Pancreas (tissue), 10 donors: ENCODE measurements around the gene SLC5A10. TPM values are rescaled to one million over a fixed set of nuclear protein-coding genes. Genes with fewer than 3 reads are reported as not detected.

Source experiments
- ATAC-seq, 4 donors: fragments of 200-7000 bp; cut with Tn5 transposase; one replicate each; pipeline versions ENCODE4 v1.8.0 to v1.9.1; 2020; ENCODE audit warnings: mild to moderate bottlenecking in 4 of 4, moderate library complexity in 4 of 4
- DNase-seq, 6 donors: peaks; one replicate each; pipeline ENCODE4 v3.0.0-alpha.2; 2020
- FAIRE-seq: peaks from 2 replicates; lab custom pipeline; 2012; peaks lifted over from hg19 to GRCh38; lab: Jason Lieb, UNC
- H3K27ac ChIP-seq, 4 donors: fragments of 200-600 bp; sonication (generic); 1 replicate in 3 of 4; 2 replicates in 1 of 4; pipeline versions ENCODE4 v1.5.0 to v1.8.0; 2020
- H3K27me3 ChIP-seq, 4 donors: fragments of 200-600 bp; one replicate each; pipeline ENCODE4 v1.8.0; 2021
- H3K36me3 ChIP-seq, 3 donors: fragments of 200-600 bp; sonication (generic) in 1 of 3; one replicate each; pipeline versions ENCODE4 v1.5.0 to v1.8.0; 2020 to 2021
- H3K4me1 ChIP-seq, 3 donors: fragments of 200-600 bp; one replicate each; pipeline ENCODE4 v1.8.0; 2021
- H3K4me3 ChIP-seq, 4 donors: fragments of 200-600 bp; sonication (generic) in 2 of 4; one replicate each; pipeline versions ENCODE4 v1.5.0 to v1.8.0; 2020 to 2021
- H3K9me3 ChIP-seq, 4 donors: fragments of 200-600 bp; one replicate each; pipeline ENCODE4 v1.8.0; 2021
- WGBS, 2 donors: extraction: QIAGEN DNeasy Blood & Tissue Kit; methylation state at CpG; one replicate each; pipeline ENCODE4 v1.1.7; 2013; 5-methylcytosine and 5-hydroxymethylcytosine counted together
- intact Hi-C, 3 donors: fragments of 100-400 bp; cut with DNase I; formaldehyde crosslinking; loops; one replicate each; pipeline versions ENCODE4 v1.11.1 to v1.14.2; 2022
- polyA plus RNA-seq, 2 donors: library from polyadenylated mRNA; stranded (reverse); fragments of 200-250 nt; gene quantifications; one replicate each; pipeline ENCODE4 v1.2.3, GENCODE V29; 2013
- total RNA-seq, 6 donors: library from RNA; stranded (reverse); fragmentation: NEBNext Ultra II Directional in 4 of 6; extraction: Animal tissue kit (Norgen Biotek cat#: 25700) in 4 of 6; gene quantifications; one replicate each; pipeline versions ENCODE4 v1.2.1 to v1.2.4, GENCODE V29; 2021 to 2023
- TF ChIP-seq, protein P1 (sequence below), 4 donors: fragments of 200-600 bp; sonication (generic) in 3 of 4; IDR thresholded peaks; one replicate each; pipeline versions ENCODE4 v1.5.0 to v1.8.0; 2021; ENCODE audit warnings: antibody characterized with exemption in 4 of 4
- donor health status: healthy with polysubstance abuse.
- donor health status: DM: no; HTN: no; CAD: no; lungs with moderate emphysema.
- donor health status: DM: no; HTN: no; CAD: no.
- donor health status: control.
- donor health status: control.
- donor health status: Bipolar disorder and iron deficiency.
- donor health status: DM: yes; HTN: yes; CAD: no.
- donor health status: DM: no; HTN: no; CAD: no.
- donor health status: DM: no; HTN: no; CAD: no.
- donor health status: DM: yes; HTN: yes; CAD: no.

The SLC5A10 gene
- total and polyA plus RNA-seq, 8 donors: 0.02 TPM; not detected in 7

DNA sequence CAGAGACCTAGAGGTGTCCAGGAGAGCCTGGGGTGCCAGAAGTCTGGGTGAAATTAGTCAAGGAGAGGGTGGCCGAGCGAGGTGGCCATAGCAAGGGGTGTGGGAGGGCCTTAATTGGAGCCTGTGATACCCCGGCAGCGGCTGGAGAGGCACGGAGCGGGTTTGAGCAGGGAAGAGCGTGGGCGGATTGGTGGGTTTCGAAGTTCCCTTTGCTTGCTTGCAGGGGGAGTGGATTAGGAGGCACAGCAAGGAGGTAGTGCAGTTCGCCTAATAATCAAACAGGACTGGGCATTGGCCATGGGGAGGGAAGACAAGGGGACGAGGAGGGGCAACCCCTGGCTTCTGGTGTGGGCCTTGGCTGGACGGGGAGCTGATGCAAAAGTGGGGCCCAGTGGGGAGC is 58.0 kb downstream of the SLC5A10 start:
- ATAC-seq (no peak), FAIRE-seq (no peak), DNase-seq (peak in 2 of 6 donors; percentile 7 to 36)
- H3K4me3 ChIP-seq: no peak overlapping the region
- no peaks in the 10 kb centered on the region for H3K36me3 ChIP-seq
- 89 to 96% methylated on average over 12 of the region's 12 CpGs for WGBS, 2 donors
- H3K27me3 ChIP-seq: no peaks in the 10 kb centered on the region
- intact Hi-C loops: no loop called here
- H3K9me3 ChIP-seq: no peaks in the 10 kb centered on the region
- H3K27ac ChIP-seq: no peak overlapping the region
- TF ChIP-seq, protein P1, sequence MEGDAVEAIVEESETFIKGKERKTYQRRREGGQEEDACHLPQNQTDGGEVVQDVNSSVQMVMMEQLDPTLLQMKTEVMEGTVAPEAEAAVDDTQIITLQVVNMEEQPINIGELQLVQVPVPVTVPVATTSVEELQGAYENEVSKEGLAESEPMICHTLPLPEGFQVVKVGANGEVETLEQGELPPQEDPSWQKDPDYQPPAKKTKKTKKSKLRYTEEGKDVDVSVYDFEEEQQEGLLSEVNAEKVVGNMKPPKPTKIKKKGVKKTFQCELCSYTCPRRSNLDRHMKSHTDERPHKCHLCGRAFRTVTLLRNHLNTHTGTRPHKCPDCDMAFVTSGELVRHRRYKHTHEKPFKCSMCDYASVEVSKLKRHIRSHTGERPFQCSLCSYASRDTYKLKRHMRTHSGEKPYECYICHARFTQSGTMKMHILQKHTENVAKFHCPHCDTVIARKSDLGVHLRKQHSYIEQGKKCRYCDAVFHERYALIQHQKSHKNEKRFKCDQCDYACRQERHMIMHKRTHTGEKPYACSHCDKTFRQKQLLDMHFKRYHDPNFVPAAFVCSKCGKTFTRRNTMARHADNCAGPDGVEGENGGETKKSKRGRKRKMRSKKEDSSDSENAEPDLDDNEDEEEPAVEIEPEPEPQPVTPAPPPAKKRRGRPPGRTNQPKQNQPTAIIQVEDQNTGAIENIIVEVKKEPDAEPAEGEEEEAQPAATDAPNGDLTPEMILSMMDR (IDR thresholded peaks at IDR 0.05): no peak
- H3K4me1 ChIP-seq: peaks cover 0 to 2% (median 0%) of the 10 kb centered on the region in 3 donors

DNA sequence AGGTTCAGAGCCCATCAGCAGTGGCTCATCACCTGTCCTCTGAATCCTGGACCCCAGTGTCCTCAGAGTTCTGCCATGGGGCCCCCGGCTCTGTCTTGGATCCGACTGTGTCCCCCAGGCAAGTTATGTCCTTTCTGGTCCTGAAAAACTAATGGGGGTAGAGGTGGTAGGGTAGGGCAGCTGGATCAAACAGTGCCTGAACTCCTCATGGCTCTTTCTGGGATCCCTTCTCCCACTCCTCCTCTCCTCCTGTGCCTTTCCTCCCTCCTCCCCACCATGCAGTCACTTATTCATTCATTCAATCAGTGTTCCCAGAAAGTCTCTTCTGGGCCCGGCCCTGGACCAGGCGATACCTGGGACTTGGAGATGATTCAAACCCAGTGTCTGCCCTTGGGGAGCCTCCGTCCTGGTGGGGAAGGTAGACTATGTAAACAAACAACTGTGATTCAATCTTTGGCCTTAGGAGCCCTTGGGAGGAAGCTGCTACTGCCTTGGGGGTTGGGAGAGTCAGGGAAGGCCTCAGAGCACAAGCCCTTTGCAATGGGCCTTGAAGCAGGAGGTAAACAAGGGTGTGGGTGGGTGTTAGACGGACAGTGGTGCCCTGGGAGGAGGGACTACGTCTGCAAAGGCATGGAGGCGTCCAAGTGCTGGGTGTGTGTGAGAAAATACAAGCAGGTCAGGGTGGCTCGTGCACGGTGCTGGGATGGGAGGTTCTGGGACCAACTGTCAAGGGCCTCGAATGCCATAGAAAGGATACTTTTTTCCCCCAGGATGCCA is 59.0 kb downstream of the SLC5A10 start:
- TF ChIP-seq, protein P1 (IDR thresholded peaks at IDR 0.05): no peak
- DNase-seq (peak in 2 of 6 donors; percentile 8 to 25), ATAC-seq (peak in 2 of 4 donors; percentile 12 to 23), FAIRE-seq (no peak)
- H3K4me1 ChIP-seq: no peaks in the 10 kb centered on the region
- H3K27ac ChIP-seq: no peak overlapping the region
- intact Hi-C loops: no loop called here
- 61 to 66% methylated on average over 11 of the region's 11 CpGs for WGBS, 2 donors
- no peak overlapping the region for H3K4me3 ChIP-seq
- H3K9me3 ChIP-seq: no peaks in the 10 kb centered on the region
- H3K36me3 ChIP-seq: no peaks in the 10 kb centered on the region
- no peaks in the 10 kb centered on the region for H3K27me3 ChIP-seq

DNA sequence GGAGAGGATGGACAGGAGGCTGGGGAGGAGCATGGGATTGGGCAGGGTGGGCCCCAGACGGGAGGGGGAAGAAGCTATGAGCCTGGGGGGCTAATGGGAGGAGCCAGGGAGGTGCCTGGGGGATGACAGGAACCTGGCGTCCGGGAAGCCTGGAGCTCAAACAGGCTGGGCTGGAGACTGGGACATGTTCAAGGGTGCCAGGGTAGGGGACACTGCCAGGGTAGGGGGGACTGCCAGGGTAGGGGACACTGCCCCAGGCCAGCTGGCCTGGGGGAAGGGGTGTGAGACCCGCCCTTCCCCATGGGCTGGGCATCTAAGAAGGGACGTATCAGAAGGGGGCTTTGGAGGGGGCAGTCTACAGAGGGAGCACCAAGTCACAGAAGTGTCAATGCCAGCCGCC is 59.6 kb downstream of the SLC5A10 start:
- H3K4me3 ChIP-seq: no peak overlapping the region
- intact Hi-C loops: no loop called here
- DNase-seq (peak in 2 of 6 donors; percentile 15 to 32), FAIRE-seq (no peak), ATAC-seq (no peak)
- WGBS, 2 donors: 72 to 82% methylated on average over 6 of the region's 6 CpGs
- H3K4me1 ChIP-seq: no peaks in the 10 kb centered on the region
- no peak overlapping the region for H3K27ac ChIP-seq
- H3K27me3 ChIP-seq: no peaks in the 10 kb centered on the region
- no peaks in the 10 kb centered on the region for H3K36me3 ChIP-seq
- TF ChIP-seq, protein P1 (IDR thresholded peaks at IDR 0.05): no peak
- H3K9me3 ChIP-seq: no peaks in the 10 kb centered on the region

DNA sequence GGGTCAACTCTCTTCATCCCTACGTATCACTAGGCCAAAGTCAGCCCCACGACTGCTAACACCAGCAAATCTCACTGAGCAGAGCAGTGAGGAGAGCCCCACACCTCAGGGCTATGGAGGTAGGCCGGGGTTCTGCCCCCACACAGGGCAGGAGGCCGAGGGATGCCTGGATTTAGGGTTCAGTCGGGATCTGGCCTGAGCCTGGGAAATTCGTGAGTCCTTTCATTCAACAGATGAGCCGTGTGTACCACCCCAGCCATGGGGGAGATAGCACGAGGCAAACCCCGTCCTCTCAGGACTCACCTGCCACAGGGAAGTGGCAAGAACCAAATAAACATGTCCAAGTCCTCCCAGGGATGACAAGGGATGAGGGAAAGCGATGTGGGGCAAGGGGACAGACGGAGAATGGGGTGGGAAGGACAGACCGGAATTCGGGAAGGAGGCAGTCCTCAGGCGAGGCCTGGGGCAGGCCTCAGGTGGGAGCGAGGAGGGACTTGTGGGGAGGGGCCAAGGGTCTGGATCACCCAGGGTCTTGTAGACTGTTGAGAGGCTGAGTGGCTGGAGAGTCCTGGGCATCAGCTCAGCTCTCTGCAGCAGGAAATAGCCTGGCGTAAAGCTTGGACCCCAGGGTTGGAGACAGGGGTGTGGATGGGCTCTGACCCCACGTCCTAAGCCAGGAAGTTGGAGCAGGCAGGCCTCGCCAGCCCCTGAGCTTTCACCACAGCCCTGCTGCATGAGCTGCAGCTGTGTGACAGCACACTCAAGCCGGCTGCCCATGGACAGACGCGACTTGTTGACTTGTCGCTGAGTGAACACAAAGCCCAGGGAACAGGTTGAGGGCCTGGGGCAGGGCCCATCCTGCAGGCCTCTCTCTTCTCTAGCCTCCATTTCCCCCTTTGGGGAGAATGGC is 60.5 kb downstream of the SLC5A10 start:
- FAIRE-seq (no peak), DNase-seq (peak in 2 of 6 donors; percentile 13 to 37), ATAC-seq (no peak)
- no peak overlapping the region for H3K27ac ChIP-seq
- no peaks in the 10 kb centered on the region for H3K36me3 ChIP-seq
- WGBS, 2 donors: 87 to 92% methylated on average over 22 of the region's 22 CpGs
- no peaks in the 10 kb centered on the region for H3K27me3 ChIP-seq
- no peaks in the 10 kb centered on the region for H3K4me1 ChIP-seq
- H3K4me3 ChIP-seq: no peak overlapping the region
- no peaks in the 10 kb centered on the region for H3K9me3 ChIP-seq
- TF ChIP-seq, protein P1 (IDR thresholded peaks at IDR 0.05): no peak
- intact Hi-C loops: no loop called here
